Left renal pelvis (tissue), 4 donors: ENCODE results near the gene PCSK9. TPM values are rescaled to one million over a fixed set of nuclear protein-coding genes. Genes with fewer than 3 reads are reported as not detected.
"Not testable (repeated sequence)": the region's sequence is repeated elsewhere in the genome, so short reads cannot be mapped to it uniquely, and the experiment has no call there.

ENCODE experiments used
- DNase-seq, 4 donors: peaks; one replicate each; pipeline ENCODE4 v3.0.0-alpha.2; 2013; ENCODE audit warnings: low read depth in 4 of 4, low spot score in 3 of 4
- polyA plus RNA-seq, 4 donors: library from polyadenylated mRNA; unstranded; fragments of 120-200 nt; gene quantifications; one replicate each; pipeline ENCODE4 v1.2.1, GENCODE V29; 2013; ENCODE audit not compliant: insufficient read length in 4 of 4

The PCSK9 gene
- polyA plus RNA-seq, 4 donors = 1.3 to 11.8 (median 1.9) TPM

GRCh38 chr1:55007625-55008024 lies 31.7 kb upstream of the PCSK9 start:
- DNase-seq = no peak

- DNase-seq = no peak
These were observed 29.0 kb upstream of the PCSK9 start for GRCh38 chr1:55010194-55010886.

GRCh38 chr1:55010887-55011217 lies 28.5 kb upstream of the PCSK9 start:
- DNase-seq = no peak

- DNase-seq = no peak
These were observed 26.7 kb upstream of the PCSK9 start for GRCh38 chr1:55012661-55013060.

GRCh38 chr1:55015123-55015522 lies 24.2 kb upstream of the PCSK9 start:
- DNase-seq = no peak

GRCh38 chr1:55015731-55016620 lies 23.4 kb upstream of the PCSK9 start:
- DNase-seq = no peak

- DNase-seq = no peak
These were observed 21.0 kb upstream of the PCSK9 start for GRCh38 chr1:55018395-55018794.

GRCh38 chr1:55021942-55022546 lies 17.3 kb upstream of the PCSK9 start:
- peak; percentile 50 to 78 (median 61) for DNase-seq

GRCh38 chr1:55024163-55024562 lies 15.2 kb upstream of the PCSK9 start:
- not testable (repeated sequence) for DNase-seq

GRCh38 chr1:55026682-55027081 lies 12.7 kb upstream of the PCSK9 start:
- DNase-seq = not testable (repeated sequence)

GRCh38 chr1:55031098-55031497 lies 8.2 kb upstream of the PCSK9 start:
- not testable (repeated sequence) for DNase-seq

- DNase-seq = no peak
These were observed 6.1 kb upstream of the PCSK9 start for GRCh38 chr1:55033265-55033614.

GRCh38 chr1:55034476-55035133 lies 4.7 kb upstream of the PCSK9 start:
- peak in 1 of 4 donors; percentile 51 for DNase-seq

GRCh38 chr1:55035904-55036303 lies 3.4 kb upstream of the PCSK9 start:
- no peak for DNase-seq

- DNase-seq = no peak
These were observed 1.4 kb upstream of the PCSK9 start for GRCh38 chr1:55037733-55038551.

GRCh38 chr1:55038552-55038838 lies 853 bp upstream of the PCSK9 start:
- DNase-seq = no peak

- DNase-seq = no peak
These were observed 390 bp upstream of the PCSK9 start for GRCh38 chr1:55038974-55039341.

GRCh38 chr1:55040083-55040932 lies 960 bp downstream of the PCSK9 start:
- DNase-seq = no peak

- no peak for DNase-seq
These were observed 1.7 kb downstream of the PCSK9 start for GRCh38 chr1:55040933-55041494.
